ENCODE results near the gene C1QTNF1.
"Not testable (repeated sequence)": the region's sequence is repeated elsewhere in the genome, so short reads cannot be mapped to it uniquely, and the experiment has no call there.

Gene C1QTNF1

GRCh38 chr17:79006794-79007503 is 17.0 kb upstream of the C1QTNF1 start:
- no peak for DNase-seq

GRCh38 chr17:79007504-79008381 is 16.2 kb upstream of the C1QTNF1 start:
- no peak for DNase-seq

GRCh38 chr17:79008666-79009387 is 15.1 kb upstream of the C1QTNF1 start:
- no peak for DNase-seq

GRCh38 chr17:79009397-79010303 is 14.3 kb upstream of the C1QTNF1 start, which contains the start of gene CANT1:
Gene CANT1 (minus strand): TSS chr17:79009764. CDS start chr17:78997622, 12,142 bp downstream.
- DNase-seq: peak; percentile 69

- DNase-seq: no peak
These were observed 13.7 kb upstream of the C1QTNF1 start for GRCh38 chr17:79010304-79010646.

- no peak for DNase-seq
These were observed 12.4 kb upstream of the C1QTNF1 start for GRCh38 chr17:79011451-79012147.

- no peak for DNase-seq
These were observed 11.3 kb upstream of the C1QTNF1 start for GRCh38 chr17:79012563-79013134.

- no peak for DNase-seq
These were observed 9.7 kb upstream of the C1QTNF1 start for GRCh38 chr17:79014158-79014758.

- DNase-seq: no peak
These were observed 6.2 kb upstream of the C1QTNF1 start for GRCh38 chr17:79017546-79018369.

GRCh38 chr17:79018370-79018695 is 5.6 kb upstream of the C1QTNF1 start:
- DNase-seq: no peak

DNA sequence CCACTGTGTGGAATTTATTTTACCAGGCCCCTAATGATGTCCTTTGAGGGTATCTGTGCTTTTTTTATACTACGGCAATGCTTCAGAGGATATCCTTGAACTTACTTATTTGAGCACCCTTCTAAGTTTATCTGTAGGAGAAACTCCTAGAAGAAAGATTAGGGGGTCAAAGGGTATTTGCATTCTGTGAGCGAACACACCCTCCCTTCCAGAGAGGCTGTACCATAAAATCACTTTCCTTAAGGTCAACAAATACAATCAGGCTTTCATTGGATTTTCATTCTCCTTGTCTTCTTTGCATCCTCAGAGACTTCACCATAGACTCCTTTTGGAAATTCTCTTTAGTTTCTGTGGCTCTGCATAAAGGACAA is 4.7 kb upstream of the C1QTNF1 start:
- DNase-seq: no peak

GRCh38 chr17:79019632-79020584 is 4.1 kb upstream of the C1QTNF1 start:
- DNase-seq: peak; percentile 52

GRCh38 chr17:79020631-79021301 is 3.2 kb upstream of the C1QTNF1 start:
- no peak for DNase-seq

- DNase-seq: not testable (repeated sequence)
These were observed 2.0 kb upstream of the C1QTNF1 start for GRCh38 chr17:79021929-79022328.

DNA sequence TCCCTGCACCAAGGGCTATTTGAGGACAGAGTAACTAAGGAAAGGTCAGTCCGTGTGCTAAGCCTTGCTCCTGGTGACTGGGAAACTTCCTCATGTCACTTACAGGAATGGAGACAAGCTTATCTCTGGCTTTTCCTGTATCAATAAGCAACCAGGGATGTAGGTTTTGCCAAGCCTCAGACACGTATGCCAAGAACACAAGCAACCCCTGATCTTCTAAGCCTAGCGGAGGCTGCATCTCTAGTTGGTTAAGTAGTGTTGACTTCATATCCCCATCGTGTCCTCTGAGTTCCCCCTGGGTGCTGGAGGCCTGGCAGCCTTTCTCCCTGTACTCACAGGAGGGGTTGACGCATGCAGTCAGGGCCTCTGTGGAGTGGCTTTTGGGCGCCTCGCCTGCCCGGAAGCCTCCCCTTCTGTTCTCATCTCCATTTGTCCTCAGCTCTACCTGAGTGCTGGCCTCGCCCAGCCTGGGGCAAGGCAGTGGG is 1.4 kb upstream of the C1QTNF1 start:
- no peak for DNase-seq

DNA sequence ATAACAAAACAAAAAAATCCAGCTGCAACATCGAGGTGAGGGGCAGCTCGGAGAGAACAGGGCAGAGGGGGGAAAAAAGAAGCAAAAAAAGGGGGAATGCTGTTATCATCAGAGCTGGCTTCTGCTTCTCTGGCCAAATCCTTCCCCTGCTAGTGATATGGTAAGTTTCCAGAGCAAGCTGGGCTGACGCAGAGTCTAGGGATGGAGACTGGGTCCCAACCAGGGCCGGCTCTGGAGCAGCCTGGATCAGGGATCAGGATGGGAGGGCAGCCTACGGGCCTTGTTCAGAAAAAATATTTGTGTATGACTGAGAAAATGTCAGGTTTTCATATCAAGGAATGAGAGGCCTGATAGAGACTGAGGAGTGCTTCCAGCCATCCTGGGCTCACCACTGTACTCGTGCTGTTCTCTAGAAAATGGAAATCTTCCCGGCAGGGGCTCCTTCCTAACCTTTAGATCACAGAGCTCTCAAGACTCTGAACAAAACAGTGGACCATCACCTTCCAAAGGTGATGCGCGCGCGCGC is 726 bp upstream of the C1QTNF1 start:
- DNase-seq: no peak

- no peak for DNase-seq
These were observed 1.1 kb downstream of the C1QTNF1 start for GRCh38 chr17:79024901-79025737.

Measured in amniotic stem cell (primary cell).